H9 (cell line): Measurements from ENCODE around the gene XIRP2. TPM values are rescaled to one million over a fixed set of nuclear protein-coding genes. Genes with fewer than 3 reads are reported as not detected.

Experiments used
- DNase-seq: peaks from one replicate; pipeline ENCODE4 v3.0.0-alpha.2; 2017
- H2AFZ ChIP-seq: one replicate; pipeline ENCODE4 v1.6.1; 2013; ENCODE audit warnings: mild to moderate bottlenecking, low read length, control low read depth, moderate library complexity
- H2AK5ac ChIP-seq: 2 replicates; pipeline ENCODE4 v1.6.1; 2013; ENCODE audit warnings: low read length, control low read depth, mixed read lengths; ENCODE audit not compliant: insufficient read length
- H2BK120ac ChIP-seq: one replicate; pipeline ENCODE4 v1.6.1; 2013; ENCODE audit warnings: low read depth, mild to moderate bottlenecking, low read length, control low read depth, inconsistent platforms; ENCODE audit not compliant: poor library complexity, severe bottlenecking
- H2BK12ac ChIP-seq: 2 replicates; pipeline ENCODE4 v1.6.1; 2013; ENCODE audit warnings: low read length, control low read depth, mixed read lengths, low read depth; ENCODE audit not compliant: insufficient read length
- H2BK15ac ChIP-seq: 2 replicates; pipeline ENCODE4 v1.6.1; 2013; ENCODE audit warnings: low read depth, low read length, control low read depth
- H2BK20ac ChIP-seq: one replicate; pipeline ENCODE4 v1.6.1; 2013; ENCODE audit warnings: low read depth, mild to moderate bottlenecking, low read length, control low read depth, inconsistent platforms; ENCODE audit not compliant: poor library complexity, severe bottlenecking
- H2BK5ac ChIP-seq: 2 replicates; pipeline ENCODE4 v1.6.1; 2013; ENCODE audit warnings: low read length, control low read depth, mixed read lengths; ENCODE audit not compliant: insufficient read length
- H3K14ac ChIP-seq: 2 replicates; pipeline ENCODE4 v1.6.1; 2013; ENCODE audit warnings: low read length, control low read depth; ENCODE audit not compliant: insufficient read depth
- H3K18ac ChIP-seq: 2 replicates; pipeline ENCODE4 v1.6.1; 2013; ENCODE audit warnings: low read depth, mild to moderate bottlenecking, mixed read lengths, low read length, control low read depth; ENCODE audit not compliant: insufficient read length
- H3K23ac ChIP-seq: 2 replicates; pipeline ENCODE4 v1.6.1; 2013; ENCODE audit warnings: low read length, control low read depth, mixed read lengths, low read depth; ENCODE audit not compliant: insufficient read length
- H3K23me2 ChIP-seq: 2 replicates; pipeline ENCODE4 v1.6.1; 2013; ENCODE audit warnings: low read depth, mild to moderate bottlenecking, mixed read lengths, low read length, control low read depth; ENCODE audit not compliant: insufficient read length, poor library complexity, severe bottlenecking
- H3K27ac ChIP-seq: 2 replicates; pipeline ENCODE4 v1.5.1; 2013; ENCODE audit warnings: low read length, control low read depth, mixed read lengths, low read depth; ENCODE audit not compliant: insufficient read length
- H3K27me3 ChIP-seq: 2 replicates; pipeline ENCODE4 v1.6.1; 2013; ENCODE audit warnings: low read length, control low read depth, inconsistent platforms; ENCODE audit not compliant: insufficient read depth
- H3K4ac ChIP-seq: 2 replicates; pipeline ENCODE4 v1.6.1; 2013; ENCODE audit warnings: low read depth, mild to moderate bottlenecking, control low read depth, inconsistent platforms, low read length, moderate library complexity
- H3K4me1 ChIP-seq: 2 replicates; pipeline ENCODE4 v1.6.1; 2013; ENCODE audit warnings: low read length, control low read depth, inconsistent platforms; ENCODE audit not compliant: insufficient read depth
- H3K4me2 ChIP-seq: 2 replicates; pipeline ENCODE4 v1.6.1; 2013; ENCODE audit warnings: low read length, control low read depth, mixed read lengths; ENCODE audit not compliant: insufficient read length, insufficient read depth
- H3K56ac ChIP-seq: 2 replicates; pipeline ENCODE4 v1.6.1; 2013; ENCODE audit warnings: low read depth, mild to moderate bottlenecking, mixed read lengths, low read length, control low read depth; ENCODE audit not compliant: insufficient read length
- H3K79me1 ChIP-seq: 2 replicates; pipeline ENCODE4 v1.6.1; 2013; ENCODE audit warnings: low read depth, mild to moderate bottlenecking, moderate library complexity, low read length, control low read depth, inconsistent platforms; ENCODE audit not compliant: insufficient read depth, poor library complexity, severe bottlenecking
- H3K79me2 ChIP-seq: 2 replicates; pipeline ENCODE4 v1.6.1; 2013; ENCODE audit warnings: low read length, control low read depth, inconsistent platforms; ENCODE audit not compliant: insufficient read depth
- H3K9ac ChIP-seq: 2 replicates; pipeline ENCODE4 v1.6.1; 2013; ENCODE audit warnings: low read length, control low read depth, mixed read lengths; ENCODE audit not compliant: insufficient read length; ENCODE audit errors: extremely low read depth
- H3K9me3 ChIP-seq: one replicate; pipeline ENCODE4 v1.6.1; 2013; ENCODE audit warnings: low read depth, low read length, inconsistent platforms; ENCODE audit not compliant: control insufficient read depth
- H3T11ph ChIP-seq: one replicate; pipeline ENCODE4 v1.6.1; 2013; ENCODE audit warnings: mild to moderate bottlenecking, low read length, control low read depth, inconsistent platforms
- H4K20me1 ChIP-seq: one replicate; pipeline ENCODE4 v1.6.1; 2013; ENCODE audit not compliant: control insufficient read depth, insufficient read length, insufficient read depth
- H4K5ac ChIP-seq: 2 replicates; pipeline ENCODE4 v1.6.1; 2013; ENCODE audit warnings: low read depth, mild to moderate bottlenecking, mixed read lengths, low read length, control low read depth; ENCODE audit not compliant: insufficient read length
- H4K8ac ChIP-seq: replicated peaks from 2 replicates; pipeline ENCODE4 v1.6.1; 2013; ENCODE audit warnings: low read length, control low read depth, mixed read lengths, low read depth; ENCODE audit not compliant: insufficient read length
- H4K91ac ChIP-seq: 2 replicates; pipeline ENCODE4 v1.6.1; 2013; ENCODE audit warnings: low read depth, mild to moderate bottlenecking, moderate library complexity, mixed read lengths, low read length, control low read depth; ENCODE audit not compliant: insufficient read length
- H3K27ac Mint-ChIP-seq, 3 experiments: 2 replicates in 2 of 3; 3 replicates in 1 of 3; pipeline ENCODE4 v1.8.0; 2020 to 2021; ENCODE audit warnings: mixed read lengths in 3 of 3, mild to moderate bottlenecking in 1 of 3, moderate library complexity in 1 of 3
- H3K27me3 Mint-ChIP-seq: 2 replicates; pipeline ENCODE4 v1.8.0; 2021; ENCODE audit warnings: low read depth, mild to moderate bottlenecking, moderate library complexity, mixed read lengths
- H3K36me3 Mint-ChIP-seq, 3 experiments: 2 replicates in 2 of 3; 3 replicates in 1 of 3; pipeline ENCODE4 v1.8.0; 2020 to 2021; ENCODE audit warnings: low read depth in 3 of 3, mixed read lengths in 3 of 3; ENCODE audit not compliant: insufficient read depth in 1 of 3
- H3K4me1 Mint-ChIP-seq, 2 experiments: 2 replicates each; pipeline ENCODE4 v1.8.0; 2020; ENCODE audit warnings: mixed read lengths in 2 of 2
- H3K4me3 Mint-ChIP-seq, 2 experiments: 2 replicates in 1 of 2; 3 replicates in 1 of 2; pipeline ENCODE4 v1.8.0; 2020 to 2021; ENCODE audit warnings: mild to moderate bottlenecking in 2 of 2, mixed read lengths in 2 of 2, moderate library complexity in 1 of 2
- H3K9me3 Mint-ChIP-seq, 2 experiments: 2 replicates in 1 of 2; 3 replicates in 1 of 2; pipeline ENCODE4 v1.8.0; 2020; ENCODE audit warnings: mild to moderate bottlenecking in 2 of 2, mixed read lengths in 2 of 2, moderate library complexity in 1 of 2
- CTCF ChIP-seq: fragments of 200-600 bp; sonication (generic); conservative IDR thresholded peaks from 3 replicates; pipeline ENCODE4 v1.8.0; 2021; ENCODE audit warnings: antibody characterized with exemption, mild to moderate bottlenecking
- WGBS: extraction: QIAGEN DNeasy Blood & Tissue Kit; methylation state at CpG from one replicate; pipeline ENCODE4 v1.1.7; 2013; ENCODE audit warnings: missing lambda C conversion rate, low lambda C conversion rate, mixed read lengths; ENCODE audit not compliant: insufficient read length; ENCODE audit errors: extremely low coverage; 5-methylcytosine and 5-hydroxymethylcytosine counted together
- total RNA-seq: library from RNA; stranded (reverse); gene quantifications from 2 replicates; pipeline ENCODE4 v1.2.1, GENCODE V29; 2021

The XIRP2 gene
- total RNA-seq, 1 experiment from 2014 or later: 0.07 TPM

GRCh38 chr2:167013227-167013626 is 124.9 kb downstream of the XIRP2 start:
- no peaks in the 10 kb centered on the region for H3K36me3 Mint-ChIP-seq
- Histone ChIP-seq H3K4me1 (no peaks in the 10 kb centered on the region), H3K4me2 (no peak overlapping the region), H3K27ac (no peak overlapping the region), H2BK20ac (no peak overlapping the region), H3K4ac (no peak overlapping the region), H3K18ac (no peak overlapping the region), H4K20me1 (no peaks in the 10 kb centered on the region), H3K27me3 (no peaks in the 10 kb centered on the region), H3K79me2 (no peaks in the 10 kb centered on the region), H3K56ac (no peak overlapping the region), H3K23me2 (no peaks in the 10 kb centered on the region), H3K9ac (no peak overlapping the region), H2BK120ac (no peak overlapping the region), H3K79me1 (no peaks in the 10 kb centered on the region), H2BK15ac (no peak overlapping the region), H2BK5ac (no peak overlapping the region), H3T11ph (no peak overlapping the region), H2BK12ac (no peak overlapping the region), H4K5ac (no peak overlapping the region), H3K14ac (no peak overlapping the region), H2AK5ac (no peak overlapping the region), H2AFZ (no peak overlapping the region), H3K23ac (no peak overlapping the region), H4K91ac (no peak overlapping the region), H4K8ac (no peak overlapping the region), H3K9me3 (no peaks in the 10 kb centered on the region)
- TF ChIP-seq CTCF: no peak
- H3K27me3 Mint-ChIP-seq: no peaks in the 10 kb centered on the region
- H3K4me1 Mint-ChIP-seq: no peaks in the 10 kb centered on the region
- no CpG with 5 or more reads among the region's 1 CpG for WGBS
- H3K4me3 Mint-ChIP-seq: no peak overlapping the region
- DNase-seq: no peak
- no peaks in the 10 kb centered on the region; a peak in 1 of 5 replicates for H3K9me3 Mint-ChIP-seq
- no peak overlapping the region for H3K27ac Mint-ChIP-seq
